IMR-90 (cell line): ENCODE data around the gene CFAP52. TPM values are rescaled to one million over a fixed set of nuclear protein-coding genes. Genes with fewer than 3 reads are reported as not detected.
"Not testable (repeated sequence)": the region's sequence is repeated elsewhere in the genome, so short reads cannot be mapped to it uniquely, and the experiment has no call there.

ENCODE experiments used
- ATAC-seq: fragments of 200-7000 bp; cut with Tn5 transposase; 2 replicates; pipeline ENCODE4 v1.9.1; 2020; ENCODE audit warnings: low read depth, mild to moderate bottlenecking, moderate library complexity
- BruUV-seq: library from RNA; stranded (reverse); fragments of 400-500 nt; replicated peaks from 2 replicates; lab custom pipeline; 2021; lab: Mats Ljungman, UMichigan
- CTCF ChIA-PET: fragments of 300-600 bp; formaldehyde crosslinking; extraction: SDS; loops from one replicate; lab custom pipeline; 2021; ENCODE audit warnings: antibody characterized with exemption; lab: Yijun Ruan, JAX
- POLR2A ChIA-PET: fragments of 300-600 bp; sonication (Branson Sonifier 250); formaldehyde crosslinking; loops from one replicate; lab custom pipeline; 2022; ENCODE audit warnings: antibody characterized with exemption; ENCODE audit not compliant: unreplicated experiment; lab: Charles Lee
- DNase-seq: peaks from one replicate; pipeline ENCODE4 v3.0.0; 2013
- H2AFZ ChIP-seq: replicated peaks from 2 replicates; pipeline ENCODE3; 2013; ENCODE audit warnings: low read length, mild to moderate bottlenecking; ENCODE audit not compliant: poor library complexity
- H2AK5ac ChIP-seq: 2 replicates; pipeline ENCODE4 v1.6.1; 2013; ENCODE audit warnings: low read depth, low read length, inconsistent platforms
- H2AK9ac ChIP-seq: replicated peaks from 2 replicates; pipeline ENCODE3; 2013; ENCODE audit warnings: mild to moderate bottlenecking, low read depth, low read length, moderate library complexity; ENCODE audit not compliant: poor library complexity
- H2BK120ac ChIP-seq: 2 replicates; pipeline ENCODE4 v1.6.1; 2013; ENCODE audit warnings: low read depth, low read length, inconsistent platforms
- H2BK15ac ChIP-seq: 3 replicates; pipeline ENCODE4 v1.6.1; 2013; ENCODE audit warnings: low read depth, low read length, inconsistent platforms
- H2BK20ac ChIP-seq: 2 replicates; pipeline ENCODE4 v1.6.1; 2013; ENCODE audit warnings: low read depth, mild to moderate bottlenecking, inconsistent platforms, low read length, moderate library complexity
- H2BK5ac ChIP-seq: 2 replicates; pipeline ENCODE4 v1.6.1; 2013; ENCODE audit warnings: mild to moderate bottlenecking, low read depth, low read length, inconsistent platforms; ENCODE audit not compliant: poor library complexity, severe bottlenecking
- H3K14ac ChIP-seq: replicated peaks from 2 replicates; pipeline ENCODE4 v1.6.1; 2013; ENCODE audit warnings: low read depth, low read length, inconsistent platforms
- H3K18ac ChIP-seq: 2 replicates; pipeline ENCODE4 v1.6.1; 2013; ENCODE audit warnings: low read depth, low read length, control low read depth
- H3K23ac ChIP-seq: 2 replicates; pipeline ENCODE4 v1.6.1; 2013; ENCODE audit warnings: low read depth, low read length, inconsistent platforms
- H3K27ac ChIP-seq: 2 replicates; pipeline ENCODE4 v1.5.1; 2013; ENCODE audit warnings: mild to moderate bottlenecking, control low read depth, low read length; ENCODE audit not compliant: insufficient read depth
- H3K27me3 ChIP-seq: 2 replicates; pipeline ENCODE4 v1.6.1; 2013; ENCODE audit warnings: low read length; ENCODE audit not compliant: control insufficient read depth, insufficient read depth
- H3K36me3 ChIP-seq: 2 replicates; pipeline ENCODE4 v1.6.1; 2013; ENCODE audit warnings: low read length, mixed read lengths; ENCODE audit not compliant: control insufficient read depth, insufficient read depth
- H3K4ac ChIP-seq: 2 replicates; pipeline ENCODE4 v1.6.1; 2013; ENCODE audit warnings: low read depth, low read length, inconsistent platforms
- H3K4me1 ChIP-seq: 2 replicates; pipeline ENCODE4 v1.6.1; 2013; ENCODE audit warnings: low read length, mixed read lengths; ENCODE audit not compliant: control insufficient read depth, insufficient read depth
- H3K4me2 ChIP-seq: 2 replicates; pipeline ENCODE4 v1.6.1; 2013; ENCODE audit warnings: low read depth, mild to moderate bottlenecking, control low read depth, low read length, moderate library complexity
- H3K4me3 ChIP-seq: 2 replicates; pipeline ENCODE4 v1.5.1; 2013; ENCODE audit warnings: low read depth, mild to moderate bottlenecking, control low read depth, low read length, moderate library complexity; ENCODE audit not compliant: insufficient read depth
- H3K56ac ChIP-seq: 2 replicates; pipeline ENCODE4 v1.6.1; 2013; ENCODE audit warnings: low read length, inconsistent platforms; ENCODE audit not compliant: insufficient read depth; ENCODE audit errors: extremely low read depth
- H3K79me1 ChIP-seq, 2 experiments: 2 replicates each; pipeline ENCODE4 v1.6.1; 2013; ENCODE audit warnings: low read length in 2 of 2, inconsistent platforms in 1 of 2, low read depth in 1 of 2
- H3K9ac ChIP-seq: 2 replicates; pipeline ENCODE4 v1.6.1; 2013; ENCODE audit warnings: low read depth, low read length, control low read depth
- H3K9me1 ChIP-seq: 2 replicates; pipeline ENCODE4 v1.6.1; 2013; ENCODE audit warnings: low read length, inconsistent platforms; ENCODE audit not compliant: insufficient read depth
- H3K9me3 ChIP-seq: 2 replicates; pipeline ENCODE4 v1.6.1; 2013; ENCODE audit warnings: low read length; ENCODE audit not compliant: control insufficient read depth, insufficient read depth
- H4K20me1 ChIP-seq: 2 replicates; pipeline ENCODE4 v1.6.1; 2013; ENCODE audit warnings: low read length, inconsistent platforms; ENCODE audit not compliant: insufficient read depth
- H4K5ac ChIP-seq: 2 replicates; pipeline ENCODE4 v1.6.1; 2013; ENCODE audit warnings: mild to moderate bottlenecking, low read depth, low read length, control low read depth
- H4K8ac ChIP-seq, 2 experiments: 2 replicates each; pipeline ENCODE4 v1.6.1; 2013; ENCODE audit warnings: low read depth in 2 of 2, low read length in 2 of 2, control low read depth in 1 of 2, inconsistent platforms in 1 of 2
- H4K91ac ChIP-seq: 2 replicates; pipeline ENCODE4 v1.6.1; 2013; ENCODE audit warnings: low read depth, low read length, inconsistent platforms; ENCODE audit not compliant: insufficient read depth
- FOS ChIP-seq: fragments of 150-350 bp; IDR thresholded peaks from 2 replicates; pipeline ENCODE4 v1.6.1; 2016; ENCODE audit warnings: low read depth, low read length
- MAFK ChIP-seq: IDR thresholded peaks from 2 replicates; pipeline ENCODE4 v1.6.1; 2012; ENCODE audit warnings: low read depth, low read length, improper control_type of control experiment
- RFX5 ChIP-seq: IDR thresholded peaks from 2 replicates; pipeline ENCODE4 v1.8.0; 2012; ENCODE audit warnings: low read depth, mild to moderate bottlenecking, low read length, moderate library complexity
- WGBS, 2 experiments: methylation state at CpG; one replicate each; pipeline versions ENCODE4 v1.1.5 to v1.1.7; 2013; ENCODE audit warnings: missing lambda C conversion rate in 2 of 2; ENCODE audit not compliant: insufficient read length in 1 of 2; ENCODE audit errors: extremely low coverage in 2 of 2; 5-methylcytosine and 5-hydroxymethylcytosine counted together
- dilution Hi-C: fragments of 300-500 bp; cut with HindIII; formaldehyde crosslinking; loops from one replicate; pipeline ENCODE4 v1.14.3; 2018; ENCODE audit warnings: low sequenced_read_pairs; ENCODE audit not compliant: unreplicated experiment
- in situ Hi-C: fragments of 300-500 bp; cut with MboI; formaldehyde crosslinking; loops from 3 replicates; pipeline ENCODE4 v1.14.3; 2019; ENCODE audit warnings: low sequenced_read_pairs, inconsistent platforms, mixed read lengths
- intact Hi-C: fragments of 100-400 bp; cut with micrococcal nuclease; formaldehyde crosslinking; loops from 2 replicates; pipeline ENCODE4 v1.10.0; 2022
- polyA plus RNA-seq, 3 experiments: library from polyadenylated mRNA; depleted of rRNA; stranded (reverse); fragments of >200 nt; gene quantifications; 2 replicates each; pipeline ENCODE4 v1.2.3, GENCODE V29; 2012; ENCODE audit warnings: low replicate concordance in 1 of 3
- total RNA-seq: library from RNA; depleted of rRNA; stranded (reverse); fragments of >200 nt; gene quantifications from 2 replicates; pipeline ENCODE4 v1.2.3, GENCODE V29; 2012

Gene CFAP52
- total and polyA plus RNA-seq, 2 of the 4 experiments (the other 2 are of a cell fraction): 0.22 TPM; not detected in 1

- intact Hi-C loops: no loop called here
Observed at GRCh38 chr17:9598661-9599060, 22.2 kb downstream of the CFAP52 start.

GRCh38 chr17:9604583-9604982, 28.1 kb downstream of the CFAP52 start:
- intact Hi-C loops, H2AFZ ChIP-seq, H3K56ac ChIP-seq, H2AK9ac ChIP-seq, H4K20me1 ChIP-seq, H3K9ac ChIP-seq, H3K4me1 ChIP-seq, BruUV-seq, DNase-seq, H3K79me1 ChIP-seq, H3K36me3 ChIP-seq, H3K4me2 ChIP-seq, H3K9me1 ChIP-seq, ATAC-seq, H2AK5ac ChIP-seq, CTCF ChIA-PET, H4K5ac ChIP-seq, POLR2A ChIA-PET, in situ Hi-C loops, H2BK15ac ChIP-seq, H3K27ac ChIP-seq, H3K4ac ChIP-seq, H3K9me3 ChIP-seq, H2BK120ac ChIP-seq, H4K8ac ChIP-seq, H3K23ac ChIP-seq, dilution Hi-C loops, H3K27me3 ChIP-seq, H3K18ac ChIP-seq, H3K14ac ChIP-seq, H3K4me3 ChIP-seq, H2BK20ac ChIP-seq, H2BK5ac ChIP-seq, H4K91ac ChIP-seq: not testable (repeated sequence)
- WGBS, 2 experiments: no CpG with 5 or more reads among the region's 5 CpGs

More at GRCh38 chr17:9598661-9599060, 22.2 kb downstream of the CFAP52 start:
- no CpG with 5 or more reads among the region's 4 CpGs for WGBS, 2 experiments
- Histone ChIP-seq H3K4me2 (no peak overlapping the region), H3K9ac (no peak overlapping the region), H2BK15ac (no peak overlapping the region), H2AFZ (no peak overlapping the region), H3K4me3 (no peak overlapping the region), H3K9me1 (no peaks in the 10 kb centered on the region), H3K9me3 (no peaks in the 10 kb centered on the region), H4K5ac (no peak overlapping the region), H4K8ac (no peak overlapping the region), H3K4ac (no peak overlapping the region), H3K36me3 (no peaks in the 10 kb centered on the region), H3K27ac (no peak overlapping the region), H3K4me1 (no peaks in the 10 kb centered on the region), H3K27me3 (no peaks in the 10 kb centered on the region), H2BK120ac (no peak overlapping the region), H2AK9ac (no peak overlapping the region), H3K23ac (no peak overlapping the region), H2BK20ac (no peak overlapping the region), H4K20me1 (no peaks in the 10 kb centered on the region), H3K56ac (no peak overlapping the region), H3K14ac (no peak overlapping the region), H4K91ac (no peak overlapping the region), H3K79me1 (no peaks in the 10 kb centered on the region), H2AK5ac (no peak overlapping the region), H2BK5ac (no peak overlapping the region), H3K18ac (no peak overlapping the region)
- DNase-seq (no peak), ATAC-seq (no peak)
- in situ Hi-C loops: no loop called here
- TF ChIP-seq FOS: no peak
- no peak for TF ChIP-seq MAFK
- no peak for TF ChIP-seq RFX5
- ChIA-PET POLR2A (no interaction called here), CTCF (no interaction called here)
- no TSS peak for BruUV-seq
- dilution Hi-C loops: no loop called here
